Measurements from ENCODE around the gene CITED4.
A peak's percentile ranks its signal among the peaks of the same experiment; 100 is the strongest.

Gene CITED4

DNA sequence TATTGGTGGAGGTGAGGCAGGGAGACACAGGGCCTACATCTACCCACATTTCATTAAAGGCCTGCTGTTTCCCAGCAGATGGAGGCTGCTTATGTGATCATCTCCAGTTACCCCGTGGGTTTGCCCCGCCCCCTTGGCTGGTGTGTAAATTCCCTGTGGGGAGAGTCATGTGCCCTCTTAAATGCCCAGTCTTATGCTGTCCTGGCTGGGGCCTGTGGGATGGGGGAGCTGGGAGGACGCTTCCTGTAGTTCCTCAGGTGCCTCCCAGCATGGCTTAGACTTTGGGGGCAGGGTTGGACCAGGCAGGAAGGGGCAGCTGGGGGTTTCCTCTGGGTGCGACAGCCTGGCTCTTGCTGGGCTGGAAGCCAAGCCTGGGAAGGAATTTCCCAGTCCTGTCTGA lies 15.5 kb upstream of the CITED4 start:
- intact Hi-C loops (cut with micrococcal nuclease), result no loop called here
- Mint-ChIP-seq H3K36me3 (ENCODE audit: low read depth) (no peaks in the 10 kb centered on the region), H3K27me3 (peaks cover 20% of the 10 kb centered on the region), H3K27ac (no peak overlapping the region), H3K9me3 (peaks cover 14% of the 10 kb centered on the region), H3K4me1 (ENCODE audit: low read depth) (peaks cover 39% of the 10 kb centered on the region), H3K4me3 (no peak overlapping the region)

DNA sequence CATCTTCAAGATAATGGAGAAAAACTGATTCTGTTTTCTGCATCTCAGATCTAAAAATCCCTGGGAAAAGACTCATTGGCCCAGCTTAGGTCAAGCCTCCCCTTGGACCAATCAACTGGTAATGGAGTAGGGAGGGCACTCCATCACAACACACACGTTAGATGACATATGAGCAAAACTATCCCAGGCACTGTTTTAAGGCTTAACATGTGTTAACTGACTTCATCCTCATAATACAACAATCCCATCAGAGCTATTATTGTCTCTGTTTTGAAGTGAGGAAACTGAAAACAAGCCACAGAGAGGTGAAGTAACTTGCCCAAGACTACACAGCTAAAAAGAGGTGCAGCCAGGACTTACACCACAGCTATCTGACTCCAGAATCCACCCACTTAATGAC lies 14.7 kb upstream of the CITED4 start:
- H3K9me3 Mint-ChIP-seq, result peaks cover 14% of the 10 kb centered on the region
- no peak overlapping the region for H3K27ac Mint-ChIP-seq
- H3K36me3 Mint-ChIP-seq (ENCODE audit: low read depth), result no peaks in the 10 kb centered on the region
- H3K27me3 Mint-ChIP-seq, result peaks cover 15% of the 10 kb centered on the region
- peaks cover 43% of the 10 kb centered on the region for H3K4me1 Mint-ChIP-seq (ENCODE audit: low read depth)
- no peak overlapping the region for H3K4me3 Mint-ChIP-seq
- intact Hi-C loops (cut with micrococcal nuclease), result no loop called here

DNA sequence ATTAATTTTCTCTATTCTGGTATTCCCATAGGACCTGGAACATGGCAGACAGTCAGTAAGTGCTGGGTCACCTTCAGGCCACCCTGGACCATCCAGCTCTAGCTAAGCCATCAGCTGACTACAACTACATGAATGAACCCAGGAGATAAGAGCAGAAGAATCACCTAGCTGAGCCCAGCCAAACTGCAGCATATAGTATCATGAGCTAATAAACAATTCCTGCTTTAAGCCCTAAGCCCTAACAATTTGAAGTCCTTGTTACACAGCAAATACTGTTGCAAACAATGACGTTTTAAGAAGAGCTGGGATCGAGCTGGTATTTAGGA lies 14.2 kb upstream of the CITED4 start:
- Mint-ChIP-seq H3K27ac (no peak overlapping the region), H3K9me3 (peaks cover 14% of the 10 kb centered on the region), H3K36me3 (ENCODE audit: low read depth) (no peaks in the 10 kb centered on the region), H3K4me1 (ENCODE audit: low read depth) (peaks cover 43% of the 10 kb centered on the region), H3K27me3 (peaks cover 14% of the 10 kb centered on the region), H3K4me3 (no peak overlapping the region)
- intact Hi-C loops (cut with micrococcal nuclease), result no loop called here

GRCh38 chr1:40873863-40874472 lies 11.8 kb upstream of the CITED4 start:
- Mint-ChIP-seq H3K9me3 (peaks cover 21% of the 10 kb centered on the region), H3K4me1 (ENCODE audit: low read depth) (peaks cover 48% of the 10 kb centered on the region), H3K27ac (no peak overlapping the region), H3K36me3 (ENCODE audit: low read depth) (no peaks in the 10 kb centered on the region), H3K4me3 (no peak overlapping the region), H3K27me3 (peaks cover 10% of the 10 kb centered on the region)
- intact Hi-C loops (cut with micrococcal nuclease), result no loop called here

GRCh38 chr1:40872276-40872675 lies 10.1 kb upstream of the CITED4 start:
- Mint-ChIP-seq H3K36me3 (ENCODE audit: low read depth) (no peaks in the 10 kb centered on the region), H3K9me3 (peaks cover 21% of the 10 kb centered on the region), H3K27ac (no peak overlapping the region), H3K4me3 (no peak overlapping the region), H3K27me3 (peaks cover 10% of the 10 kb centered on the region), H3K4me1 (ENCODE audit: low read depth) (peaks cover 31% of the 10 kb centered on the region)
- intact Hi-C loops (cut with micrococcal nuclease), result no loop called here

- Mint-ChIP-seq H3K4me1 (ENCODE audit: low read depth) (peaks cover 20% of the 10 kb centered on the region), H3K9me3 (peaks cover 7% of the 10 kb centered on the region), H3K36me3 (ENCODE audit: low read depth) (no peaks in the 10 kb centered on the region), H3K27me3 (peaks cover 10% of the 10 kb centered on the region), H3K4me3 (no peak overlapping the region), H3K27ac (no peak overlapping the region)
- intact Hi-C loops (cut with micrococcal nuclease), result no loop called here
These were observed 8.1 kb upstream of the CITED4 start for GRCh38 chr1:40870135-40870728.

DNA sequence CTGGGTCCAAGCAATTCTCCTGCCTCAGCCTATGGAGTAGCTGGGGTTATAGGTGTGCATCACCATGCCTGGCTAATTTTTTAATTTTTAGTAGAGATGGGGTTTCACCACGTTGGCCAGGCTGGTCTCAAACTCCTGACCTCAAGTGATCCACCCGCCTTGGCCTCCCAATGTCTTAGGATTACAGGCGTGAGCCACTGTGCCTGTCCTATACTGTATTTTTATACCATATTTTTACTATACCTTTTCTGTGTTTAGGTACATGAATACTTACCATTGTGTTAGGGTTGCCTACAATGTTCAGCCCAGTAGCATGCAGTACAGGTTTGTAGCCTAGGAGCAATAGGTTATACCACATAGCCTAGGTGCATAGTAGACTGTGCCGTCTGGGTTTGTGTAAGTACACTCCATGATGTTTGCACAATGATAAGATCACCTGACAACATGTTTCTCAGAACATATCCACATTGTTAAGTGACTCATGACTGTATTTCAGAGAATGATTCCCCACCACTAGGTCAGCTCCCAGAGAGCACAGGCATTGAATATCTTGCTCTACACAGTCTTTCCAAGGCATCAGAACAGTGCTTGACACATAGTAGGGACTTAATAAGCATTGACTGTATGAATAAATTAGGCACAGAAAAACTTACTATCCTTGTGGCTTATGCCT lies 6.0 kb upstream of the CITED4 start:
- Mint-ChIP-seq H3K9me3 (peaks cover 7% of the 10 kb centered on the region), H3K36me3 (ENCODE audit: low read depth) (no peaks in the 10 kb centered on the region), H3K4me3 (no peak overlapping the region), H3K27me3 (peaks cover 4% of the 10 kb centered on the region), H3K27ac (no peak overlapping the region), H3K4me1 (ENCODE audit: low read depth) (peaks cover 13% of the 10 kb centered on the region)
- intact Hi-C loops (cut with micrococcal nuclease), result no loop called here

DNA sequence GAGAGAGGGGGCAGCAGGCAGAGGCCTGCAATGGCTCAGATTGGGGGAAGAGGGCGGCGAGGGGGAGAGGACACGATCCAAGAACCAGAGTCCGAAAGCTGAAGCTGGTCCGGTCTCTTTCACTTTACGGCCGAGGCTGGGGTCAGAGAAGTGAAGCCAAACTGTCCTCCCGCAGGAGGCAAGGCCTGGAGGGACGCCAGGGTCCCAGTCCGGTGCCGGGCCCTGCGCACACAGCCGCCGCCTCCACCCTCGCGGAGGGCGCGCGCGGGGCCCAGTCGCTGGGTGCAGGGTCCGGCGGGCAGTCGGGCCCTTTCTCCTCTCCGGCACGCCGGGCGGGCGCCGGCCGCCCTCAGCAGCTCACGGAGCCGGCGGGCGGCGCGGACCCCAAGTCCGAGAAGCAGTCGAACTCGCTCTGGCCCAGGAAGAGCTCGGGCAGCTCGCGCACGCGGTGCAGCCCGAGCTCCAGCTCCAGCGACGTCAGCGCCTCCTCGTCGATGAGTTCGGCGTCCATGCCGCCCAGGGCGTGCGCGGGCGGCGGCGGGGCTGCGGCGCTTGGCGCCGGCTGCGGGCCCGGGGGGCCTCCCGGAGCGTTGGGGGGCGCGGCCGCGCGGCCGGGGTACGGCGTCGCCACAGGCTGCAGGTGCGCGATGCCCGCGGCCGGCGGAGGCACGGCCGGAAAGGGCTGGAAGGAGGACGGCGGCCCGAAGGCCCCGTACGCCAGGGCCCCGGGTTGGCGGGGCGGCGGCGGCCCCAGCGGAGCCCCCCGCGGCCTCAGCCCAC lies 749 bp downstream of the CITED4 start:
- Mint-ChIP-seq H3K9me3 (no peaks in the 10 kb centered on the region), H3K27me3 (peaks cover 21% of the 10 kb centered on the region)

DNA sequence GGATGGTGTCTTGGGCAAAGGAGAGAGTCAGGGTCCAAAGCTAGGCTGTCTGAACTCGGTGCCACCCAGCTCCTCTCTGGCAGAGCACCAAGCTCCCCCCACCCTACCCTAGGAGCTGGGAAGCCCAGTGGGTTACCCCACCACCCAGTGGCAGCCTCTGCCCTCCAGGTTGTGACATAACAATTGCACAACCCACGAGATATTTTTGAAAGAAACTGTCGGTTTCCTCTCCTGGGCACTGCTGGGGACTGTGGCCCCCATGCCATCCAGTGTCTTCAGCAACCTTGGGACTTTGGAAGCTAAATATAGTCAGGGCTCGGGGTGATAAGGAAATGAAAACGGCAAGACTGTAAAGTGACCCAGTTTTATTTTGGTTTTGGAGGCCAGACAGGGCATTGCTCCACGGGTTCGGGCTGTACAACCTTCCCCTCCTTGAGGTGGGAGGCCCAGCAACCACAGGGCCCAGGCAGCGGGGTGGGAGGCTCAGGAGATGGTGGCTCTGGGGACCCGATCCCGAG lies 1.4 kb downstream of the CITED4 start:
- Mint-ChIP-seq H3K4me3 (peak overlapping the region; percentile 73), H3K36me3 (ENCODE audit: low read depth) (no peaks in the 10 kb centered on the region), H3K9me3 (no peaks in the 10 kb centered on the region), H3K4me1 (ENCODE audit: low read depth) (peaks cover 26% of the 10 kb centered on the region), H3K27ac (peak overlapping the region; percentile 79), H3K27me3 (peaks cover 21% of the 10 kb centered on the region)
- intact Hi-C loops (cut with micrococcal nuclease), result loop anchor here (5.0 kb wide), 1 partner anchor 58 kb away; no protein-coding TSS in a partner anchor

More for the DNA sequence above, 749 bp downstream of the CITED4 start:
- peak overlapping the region; percentile 73 for H3K4me3 Mint-ChIP-seq
- intact Hi-C loops (cut with micrococcal nuclease), result loop anchor here (5.0 kb wide), 1 partner anchor 59 kb away; no protein-coding TSS in a partner anchor
- H3K4me1 Mint-ChIP-seq (ENCODE audit: low read depth), result peaks cover 26% of the 10 kb centered on the region
- peak overlapping the region; percentile 79 for H3K27ac Mint-ChIP-seq
- no peaks in the 10 kb centered on the region for H3K36me3 Mint-ChIP-seq (ENCODE audit: low read depth)

- Mint-ChIP-seq H3K36me3 (ENCODE audit: low read depth) (no peaks in the 10 kb centered on the region), H3K4me3 (no peak overlapping the region), H3K9me3 (no peaks in the 10 kb centered on the region), H3K4me1 (ENCODE audit: low read depth) (peaks cover 26% of the 10 kb centered on the region), H3K27ac (no peak overlapping the region), H3K27me3 (peaks cover 21% of the 10 kb centered on the region)
- intact Hi-C loops (cut with micrococcal nuclease), result no loop called here
These were observed 3.2 kb downstream of the CITED4 start for GRCh38 chr1:40858856-40859416.

DNA sequence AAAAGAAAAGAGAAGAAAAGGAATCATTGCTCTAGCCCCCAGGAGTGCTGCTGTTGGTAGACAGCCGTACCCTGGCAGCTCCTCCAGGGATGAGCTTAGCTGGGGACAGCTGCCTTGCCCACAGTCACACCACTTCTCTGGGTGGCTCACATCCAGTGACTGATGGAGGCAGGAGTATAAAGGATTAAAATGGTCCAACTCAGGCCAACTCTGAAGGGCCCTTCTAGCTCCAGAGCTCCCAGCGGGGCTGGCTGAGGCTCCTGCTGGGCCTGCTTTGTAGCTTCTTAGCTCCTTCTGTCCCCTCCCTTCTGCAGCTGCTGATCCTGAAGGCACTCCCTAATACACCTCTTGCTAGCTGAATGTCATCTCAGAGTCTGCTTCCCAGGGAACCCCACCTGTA lies 4.4 kb downstream of the CITED4 start:
- Mint-ChIP-seq H3K4me1 (ENCODE audit: low read depth) (peaks cover 24% of the 10 kb centered on the region), H3K27me3 (peaks cover 21% of the 10 kb centered on the region), H3K36me3 (ENCODE audit: low read depth) (no peaks in the 10 kb centered on the region), H3K9me3 (no peaks in the 10 kb centered on the region), H3K4me3 (no peak overlapping the region), H3K27ac (no peak overlapping the region)
- intact Hi-C loops (cut with micrococcal nuclease), result no loop called here

GRCh38 chr1:40856656-40857302 lies 5.4 kb downstream of the CITED4 start:
- intact Hi-C loops (cut with micrococcal nuclease), result no loop called here
- no peaks in the 10 kb centered on the region for H3K36me3 Mint-ChIP-seq (ENCODE audit: low read depth)
- no peak overlapping the region for H3K27ac Mint-ChIP-seq
- H3K4me1 Mint-ChIP-seq (ENCODE audit: low read depth), result peaks cover 21% of the 10 kb centered on the region
- peaks cover 21% of the 10 kb centered on the region for H3K27me3 Mint-ChIP-seq
- H3K4me3 Mint-ChIP-seq, result no peak overlapping the region
- no peaks in the 10 kb centered on the region for H3K9me3 Mint-ChIP-seq

GRCh38 chr1:40856116-40856515 lies 6.0 kb downstream of the CITED4 start:
- Mint-ChIP-seq H3K4me3 (no peak overlapping the region), H3K4me1 (ENCODE audit: low read depth) (peaks cover 24% of the 10 kb centered on the region), H3K27me3 (peaks cover 25% of the 10 kb centered on the region), H3K27ac (no peak overlapping the region), H3K9me3 (no peaks in the 10 kb centered on the region), H3K36me3 (ENCODE audit: low read depth) (no peaks in the 10 kb centered on the region)
- intact Hi-C loops (cut with micrococcal nuclease), result no loop called here

Data from dendritic cell treated with granulocyte-macrophage colony-stimulating factor and Interleukin-4, amounts not matched to agents 40 ng/mL and 50 ng/mL, for 4 days (primary cell).